A673 (cell line): Measurements from ENCODE around the gene IL2. TPM values are rescaled to one million over a fixed set of nuclear protein-coding genes. Genes with fewer than 3 reads are reported as not detected.

Source experiments
- Bru-seq: library from RNA; stranded (reverse); fragments of 400-500 nt; gene quantifications from one replicate; lab custom pipeline; 2021; lab: Mats Ljungman, UMichigan
- BruChase-seq, 2 experiments: library from RNA; stranded (reverse); fragments of 400-500 nt; gene quantifications; one replicate each; lab custom pipeline; 2021; lab: Mats Ljungman, UMichigan
- BruUV-seq: library from RNA; stranded (reverse); fragments of 400-500 nt; replicated peaks from 2 replicates; lab custom pipeline; 2021; lab: Mats Ljungman, UMichigan
- CTCF ChIA-PET: fragments of 300-600 bp; sonication (Branson Sonifier 250); formaldehyde crosslinking; loops from one replicate; lab custom pipeline; 2022; ENCODE audit warnings: antibody characterized with exemption; lab: Charles Lee
- POLR2A ChIA-PET: fragments of 300-600 bp; sonication (Branson Sonifier 250); formaldehyde crosslinking; loops from one replicate; lab custom pipeline; 2022; ENCODE audit warnings: antibody characterized with exemption; ENCODE audit not compliant: low non-redundant PET; lab: Charles Lee
- DNase-seq: peaks from one replicate; pipeline ENCODE4 v3.0.0-alpha.2; 2015; ENCODE audit warnings: low spot score
- H3K27ac ChIP-seq: fragments of 200-600 bp; sonication (generic); 2 replicates; pipeline ENCODE4 v1.5.1; 2016; ENCODE audit warnings: mixed run types, low read depth, mild to moderate bottlenecking, mixed read lengths, antibody characterized with exemption, low read length; ENCODE audit not compliant: poor library complexity, severe bottlenecking
- H3K27me3 ChIP-seq: fragments of 200-600 bp; sonication (generic); replicated peaks from 2 replicates; pipeline ENCODE4 v1.6.1; 2017; ENCODE audit warnings: mixed run types, low read depth, mild to moderate bottlenecking, mixed read lengths, antibody characterized with exemption, low read length; ENCODE audit not compliant: insufficient read depth, poor library complexity
- H3K36me3 ChIP-seq: fragments of 200-600 bp; sonication (generic); 2 replicates; pipeline ENCODE4 v1.6.1; 2016; ENCODE audit warnings: mixed run types, mild to moderate bottlenecking, mixed read lengths, antibody characterized with exemption, low read length; ENCODE audit not compliant: insufficient read depth, poor library complexity, severe bottlenecking
- H3K4me1 ChIP-seq: fragments of 200-600 bp; sonication (generic); 2 replicates; pipeline ENCODE4 v1.6.1; 2017; ENCODE audit warnings: mixed run types, mild to moderate bottlenecking, mixed read lengths, antibody characterized with exemption, low read length; ENCODE audit not compliant: insufficient read depth, poor library complexity, severe bottlenecking
- H3K4me3 ChIP-seq: fragments of 200-600 bp; sonication (generic); 2 replicates; pipeline ENCODE4 v1.5.1; 2016; ENCODE audit warnings: low read depth, mixed run types, mild to moderate bottlenecking, mixed read lengths, low read length; ENCODE audit not compliant: poor library complexity, severe bottlenecking
- H3K9me3 ChIP-seq: fragments of 200-600 bp; sonication (generic); 2 replicates; pipeline ENCODE4 v1.6.1; 2016; ENCODE audit warnings: mixed run types, low read depth, mild to moderate bottlenecking, mixed read lengths, antibody characterized with exemption, low read length; ENCODE audit not compliant: poor library complexity, severe bottlenecking
- EZH2 ChIP-seq: fragments of 200-600 bp; sonication (generic); IDR thresholded peaks from 2 replicates; pipeline ENCODE4 v1.6.1; 2017; ENCODE audit warnings: borderline replicate concordance, low read depth, mild to moderate bottlenecking, mixed read lengths, antibody characterized with exemption, low read length; ENCODE audit not compliant: poor library complexity, severe bottlenecking
- intact Hi-C: fragments of 100-400 bp; cut with micrococcal nuclease; formaldehyde crosslinking; loops from one replicate; pipeline ENCODE4 v1.10.0; 2022; ENCODE audit not compliant: unreplicated experiment
- long read RNA-seq: library from polyadenylated mRNA; stranded (forward); transcript quantifications from one replicate; pipeline ENCODE4 v2.0.0, GENCODE V29; 2022
- total RNA-seq: library from RNA; stranded (reverse); gene quantifications from 2 replicates; pipeline ENCODE4 v1.2.3, GENCODE V29; 2021
- TF ChIP-seq, protein P1 (sequence below): fragments of 300-800, 200-600 bp; sonication (generic); conservative IDR thresholded peaks from 2 replicates; pipeline ENCODE4 v1.5.1; 2017; ENCODE audit warnings: low read depth, mild to moderate bottlenecking, antibody characterized with exemption, low read length, moderate library complexity, mixed read lengths

Gene IL2
- not detected in 2 replicates for total RNA-seq
- not detected for Bru-seq, nascent RNA
- not detected for BruChase-seq, experiment 1, labeled RNA remaining after a 2-hour chase
- BruChase-seq, experiment 2, labeled RNA remaining after a 6-hour chase: not detected
- long read RNA-seq: 0 reads

DNA sequence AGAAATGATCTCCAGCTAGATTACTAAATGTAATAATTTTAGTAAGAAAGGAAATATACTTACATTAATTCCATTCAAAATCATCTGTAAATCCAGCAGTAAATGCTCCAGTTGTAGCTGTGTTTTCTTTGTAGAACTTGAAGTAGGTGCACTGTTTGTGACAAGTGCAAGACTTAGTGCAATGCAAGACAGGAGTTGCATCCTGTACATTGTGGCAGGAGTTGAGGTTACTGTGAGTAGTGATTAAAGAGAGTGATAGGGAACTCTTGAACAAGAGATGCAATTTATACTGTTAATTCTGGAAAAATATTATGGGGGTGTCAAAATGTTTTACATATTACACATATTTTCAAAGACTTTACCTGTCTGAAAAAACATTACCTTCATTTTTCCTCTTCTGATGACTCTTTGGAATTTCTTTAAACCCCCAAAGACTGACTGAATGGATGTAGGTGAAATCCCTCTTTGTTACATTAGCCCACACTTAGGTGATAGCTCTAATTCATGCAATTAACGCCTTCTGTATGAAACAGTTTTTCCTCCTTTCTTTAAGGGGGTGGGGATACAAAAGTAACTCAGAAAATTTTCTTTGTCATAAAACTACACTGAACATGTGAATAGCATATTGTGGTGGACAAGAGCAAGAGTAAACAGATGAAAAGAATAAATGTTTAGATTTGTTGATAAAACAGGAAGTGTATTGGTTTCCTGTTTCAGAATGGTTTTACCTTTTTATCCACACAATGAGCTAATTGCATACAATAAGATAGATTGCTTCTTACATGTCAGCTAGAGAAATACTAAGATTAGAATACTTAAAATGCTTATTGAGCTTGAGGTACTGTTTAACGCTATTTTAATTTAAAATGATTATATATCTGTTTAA lies at the start of gene IL2:
Gene IL2, minus strand, starts transcription at position 495 of the 886 bp plus-strand sequence. Its CDS starts 285 bp downstream, at position 210.
- H3K4me3 ChIP-seq: no peak within 1 kb of the TSS
- ChIA-PET POLR2A (no interaction called here), CTCF (no interaction called here)
- H3K27me3 ChIP-seq: no peaks in the 10 kb centered on the region
- intact Hi-C loops: no loop called here
- H3K9me3 ChIP-seq: no peaks in the 10 kb centered on the region
- no peak for TF ChIP-seq EZH2
- TF ChIP-seq, protein P1, sequence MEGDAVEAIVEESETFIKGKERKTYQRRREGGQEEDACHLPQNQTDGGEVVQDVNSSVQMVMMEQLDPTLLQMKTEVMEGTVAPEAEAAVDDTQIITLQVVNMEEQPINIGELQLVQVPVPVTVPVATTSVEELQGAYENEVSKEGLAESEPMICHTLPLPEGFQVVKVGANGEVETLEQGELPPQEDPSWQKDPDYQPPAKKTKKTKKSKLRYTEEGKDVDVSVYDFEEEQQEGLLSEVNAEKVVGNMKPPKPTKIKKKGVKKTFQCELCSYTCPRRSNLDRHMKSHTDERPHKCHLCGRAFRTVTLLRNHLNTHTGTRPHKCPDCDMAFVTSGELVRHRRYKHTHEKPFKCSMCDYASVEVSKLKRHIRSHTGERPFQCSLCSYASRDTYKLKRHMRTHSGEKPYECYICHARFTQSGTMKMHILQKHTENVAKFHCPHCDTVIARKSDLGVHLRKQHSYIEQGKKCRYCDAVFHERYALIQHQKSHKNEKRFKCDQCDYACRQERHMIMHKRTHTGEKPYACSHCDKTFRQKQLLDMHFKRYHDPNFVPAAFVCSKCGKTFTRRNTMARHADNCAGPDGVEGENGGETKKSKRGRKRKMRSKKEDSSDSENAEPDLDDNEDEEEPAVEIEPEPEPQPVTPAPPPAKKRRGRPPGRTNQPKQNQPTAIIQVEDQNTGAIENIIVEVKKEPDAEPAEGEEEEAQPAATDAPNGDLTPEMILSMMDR: no peak
- DNase-seq: no peak
- no peak within 1 kb of the TSS for H3K27ac ChIP-seq
- no peaks in the 10 kb centered on the region for H3K36me3 ChIP-seq
- BruUV-seq: no TSS peak
- no peaks in the 10 kb centered on the region for H3K4me1 ChIP-seq

DNA sequence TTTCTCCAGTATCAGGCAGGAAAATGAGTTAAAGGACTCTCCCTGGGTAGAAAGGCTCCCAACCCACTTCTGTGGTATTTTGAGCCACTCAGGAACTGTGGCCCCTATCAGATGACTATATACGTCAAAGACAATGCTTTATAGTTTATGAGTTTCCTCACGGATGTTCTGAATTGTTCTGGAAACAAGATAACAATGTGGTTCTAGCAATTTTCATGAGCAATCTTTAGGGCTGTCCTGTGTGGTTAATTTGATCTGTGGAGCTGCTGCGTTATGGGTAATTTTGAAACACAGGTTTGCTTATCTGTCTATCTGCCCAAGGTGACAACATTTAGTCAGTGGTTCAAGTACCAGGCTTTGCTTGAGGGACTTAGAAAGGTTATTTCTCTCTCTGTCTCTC lies 46.7 kb upstream of the IL2 start:
- H3K4me1 ChIP-seq: no peaks in the 10 kb centered on the region
- H3K27me3 ChIP-seq: no peaks in the 10 kb centered on the region
- ChIA-PET POLR2A (no interaction called here), CTCF (no interaction called here)
- no peak for DNase-seq
- no peak overlapping the region for H3K4me3 ChIP-seq
- no peak for TF ChIP-seq EZH2
- TF ChIP-seq, protein P1: no peak
- H3K9me3 ChIP-seq: no peaks in the 10 kb centered on the region
- BruUV-seq: no TSS peak
- no peak overlapping the region for H3K27ac ChIP-seq
- intact Hi-C loops: no loop called here
- H3K36me3 ChIP-seq: no peaks in the 10 kb centered on the region

DNA sequence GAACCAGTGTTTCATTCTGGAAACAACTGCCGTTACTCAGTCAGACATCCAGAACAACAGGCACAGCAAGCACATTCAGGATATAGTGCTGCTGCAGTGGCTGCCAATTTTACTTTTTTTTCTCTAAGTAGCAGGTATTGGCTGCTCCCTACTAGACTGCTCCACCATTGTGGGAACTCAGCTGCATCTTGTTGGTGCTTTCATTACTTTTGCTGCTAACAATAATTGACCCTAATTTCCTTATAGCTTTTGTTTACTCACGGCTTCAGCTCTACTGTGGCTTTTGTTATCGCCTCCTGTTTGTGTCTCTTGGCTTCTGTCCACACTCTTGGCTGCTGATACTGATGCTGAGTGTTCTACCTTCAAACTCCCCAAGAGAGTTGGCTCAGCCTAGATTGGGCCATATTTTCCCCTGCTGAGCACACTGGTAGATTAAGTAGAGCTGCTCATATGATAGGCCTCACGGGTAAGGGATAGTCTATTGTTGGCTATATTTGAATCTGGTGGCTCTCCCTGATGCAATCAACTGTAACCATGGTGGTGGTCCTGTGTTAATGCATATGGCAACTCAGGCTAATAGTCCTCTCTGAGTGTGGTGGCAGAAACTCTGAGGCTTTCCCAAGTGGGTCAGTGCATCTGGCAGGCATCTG lies 44.5 kb upstream of the IL2 start:
- Histone ChIP-seq H3K4me1 (no peaks in the 10 kb centered on the region), H3K27me3 (no peaks in the 10 kb centered on the region), H3K4me3 (no peak overlapping the region), H3K27ac (no peak overlapping the region), H3K9me3 (no peaks in the 10 kb centered on the region), H3K36me3 (no peaks in the 10 kb centered on the region)
- no TSS peak for BruUV-seq
- ChIA-PET POLR2A (no interaction called here), CTCF (no interaction called here)
- DNase-seq: no peak
- intact Hi-C loops: no loop called here
- no peak for TF ChIP-seq EZH2
- TF ChIP-seq, protein P1: no peak
